ENCODE measurements around the gene BACE1-AS.

The BACE1-AS gene

DNA sequence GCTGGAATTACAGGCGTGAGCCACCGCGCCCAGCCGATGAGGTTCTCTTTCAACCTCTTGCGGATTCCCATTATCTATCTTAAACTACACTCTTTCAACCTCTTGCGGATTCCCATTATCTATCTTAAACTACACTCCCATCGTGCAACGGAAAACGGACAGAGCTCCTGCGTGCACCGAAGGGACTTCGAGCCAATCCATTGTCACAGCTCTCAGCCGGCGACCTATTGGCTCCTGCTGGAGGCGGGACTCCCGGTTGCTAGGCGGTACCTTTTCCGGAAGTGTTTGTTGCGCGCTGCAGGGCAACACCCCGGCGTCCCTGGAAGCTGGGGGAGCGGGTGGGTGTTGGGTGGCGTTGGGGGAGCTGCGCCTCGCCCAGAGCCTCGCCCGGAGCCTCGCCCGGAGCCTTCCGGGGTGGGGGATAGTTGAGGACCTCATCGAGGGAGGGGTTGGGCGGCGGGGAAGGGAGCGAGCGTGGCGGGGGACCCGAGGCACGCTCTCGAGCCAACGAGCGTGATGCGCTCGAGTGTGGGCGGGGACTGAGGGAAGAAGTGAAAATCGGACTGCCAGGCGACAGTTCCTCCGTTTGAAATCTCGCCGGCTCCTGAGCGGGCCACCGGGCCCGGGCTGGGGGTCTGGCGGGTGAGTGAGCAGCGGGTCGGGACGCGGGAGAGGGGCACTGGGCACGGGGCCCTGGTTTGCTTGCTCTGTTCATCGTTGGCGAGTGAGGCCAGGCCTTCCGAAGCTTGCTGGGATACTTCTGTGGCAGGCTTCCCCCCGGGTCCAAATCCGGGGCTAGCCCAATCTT, 36.6 kb downstream of the BACE1-AS start, which contains the start of gene CEP164:
CEP164 (plus strand) TSS at position 288 of the 808 bp plus-strand sequence. CDS start 10,733 bp downstream, outside the sequence.
- DNase-seq: peak; percentile 98

DNA sequence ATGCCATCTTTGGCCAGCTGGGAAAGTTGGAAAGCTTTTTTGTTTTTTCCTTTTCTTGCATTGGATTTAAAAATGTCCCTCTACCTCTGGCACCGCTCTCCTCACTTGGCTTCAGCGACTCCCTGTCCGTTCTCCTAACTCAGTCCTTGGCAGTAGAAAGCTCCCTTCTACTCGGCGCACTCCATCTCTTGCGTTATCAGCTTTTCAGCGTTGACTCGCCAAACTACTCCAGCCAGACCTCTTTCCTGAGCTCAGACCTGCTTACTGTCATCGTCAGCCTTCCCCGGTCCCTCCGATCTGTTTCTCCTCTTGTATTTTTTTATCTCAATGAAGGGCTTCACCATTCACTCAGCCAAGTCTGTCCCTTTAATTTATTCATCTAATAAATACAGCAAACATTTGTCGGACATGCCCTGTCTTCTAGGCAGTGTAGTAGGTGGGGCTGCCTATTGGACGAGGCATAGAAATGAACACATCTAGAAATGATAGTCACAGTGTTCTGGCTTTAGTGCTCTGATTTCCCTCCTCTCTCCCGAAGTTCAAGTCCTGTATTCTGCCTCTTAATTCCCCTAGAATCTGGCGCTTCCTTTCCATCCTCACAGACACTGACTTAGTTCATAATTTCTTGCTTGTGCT, 37.3 kb downstream of the BACE1-AS start:
- DNase-seq: no peak

DNA sequence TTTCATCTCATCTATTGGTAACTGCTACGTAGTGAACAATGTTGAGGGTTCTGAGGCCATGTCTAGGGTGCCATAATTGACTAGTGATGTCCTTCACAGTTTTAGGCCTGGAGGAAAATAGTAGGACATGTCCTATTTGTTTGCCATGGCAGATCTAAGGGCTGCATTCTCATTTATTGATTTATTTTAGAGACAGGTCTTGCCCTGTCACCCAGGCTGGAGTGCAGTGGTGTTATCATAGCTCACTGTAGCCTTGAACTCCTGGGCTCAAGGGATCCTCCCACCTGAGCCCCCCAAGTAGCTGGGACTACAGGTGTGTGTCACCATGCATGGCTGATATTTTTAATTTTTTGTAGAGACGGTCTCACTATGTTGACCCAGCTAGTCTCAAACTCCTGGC, 41.7 kb downstream of the BACE1-AS start:
- no peak for DNase-seq

DNA sequence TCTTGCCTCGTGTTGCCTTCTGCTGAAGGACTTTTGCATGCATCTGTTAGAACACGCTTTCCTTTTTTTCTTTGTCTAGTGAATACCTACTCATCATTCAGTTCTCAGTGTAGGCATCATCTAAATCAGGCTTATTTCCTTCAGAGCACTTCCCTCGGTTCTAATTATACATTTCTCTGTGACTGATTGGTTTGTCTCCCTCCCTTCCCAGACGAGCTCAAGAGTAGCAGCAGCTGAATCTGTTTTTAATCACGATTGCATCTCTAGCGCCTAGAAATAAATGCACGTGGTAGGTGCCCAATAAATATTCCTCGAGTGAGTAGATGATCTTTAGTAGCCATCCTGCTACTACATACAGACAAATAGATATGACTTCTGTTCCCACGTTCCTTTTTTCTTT, 42.8 kb downstream of the BACE1-AS start:
- DNase-seq: no peak

DNA sequence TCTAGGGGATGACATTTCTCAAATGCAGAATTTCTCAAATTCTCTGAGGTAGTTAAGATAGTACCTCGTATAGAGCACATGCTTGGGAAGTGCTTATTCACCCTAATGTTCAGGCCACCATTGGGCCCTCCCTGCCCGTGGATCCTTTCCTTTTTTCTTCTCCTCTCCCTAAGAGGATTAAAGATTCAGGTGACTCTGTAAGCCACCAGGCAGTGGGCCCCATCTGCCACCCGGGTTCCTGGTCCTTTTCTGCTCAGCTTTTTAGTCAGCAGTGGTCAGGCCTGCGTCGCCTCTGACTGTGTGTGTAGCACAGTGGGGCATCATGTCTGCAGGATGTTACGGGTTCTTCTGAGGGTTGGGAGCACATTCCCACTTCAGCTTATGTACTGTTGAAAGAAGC, 43.8 kb downstream of the BACE1-AS start:
- no peak for DNase-seq

DNA sequence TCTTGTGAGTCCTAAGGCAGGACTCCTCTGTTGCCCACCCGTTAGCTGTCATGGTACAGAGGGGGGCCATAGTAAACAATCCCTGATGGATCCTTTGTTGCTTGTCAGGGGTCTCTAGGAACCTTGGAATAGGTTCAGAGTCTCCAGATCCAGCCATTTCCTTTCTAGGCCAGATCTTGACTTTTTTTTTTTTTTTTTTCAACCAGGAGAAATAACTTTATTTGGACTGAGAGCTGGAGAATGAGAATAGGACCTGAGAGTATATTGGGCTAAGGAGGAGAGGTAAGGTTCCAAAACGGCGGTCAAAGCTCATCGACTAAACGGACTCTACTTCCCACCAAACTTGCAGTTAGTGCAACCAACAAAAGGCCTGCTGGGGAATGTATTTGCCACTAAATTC, 44.3 kb downstream of the BACE1-AS start:
- no peak for DNase-seq

DNA sequence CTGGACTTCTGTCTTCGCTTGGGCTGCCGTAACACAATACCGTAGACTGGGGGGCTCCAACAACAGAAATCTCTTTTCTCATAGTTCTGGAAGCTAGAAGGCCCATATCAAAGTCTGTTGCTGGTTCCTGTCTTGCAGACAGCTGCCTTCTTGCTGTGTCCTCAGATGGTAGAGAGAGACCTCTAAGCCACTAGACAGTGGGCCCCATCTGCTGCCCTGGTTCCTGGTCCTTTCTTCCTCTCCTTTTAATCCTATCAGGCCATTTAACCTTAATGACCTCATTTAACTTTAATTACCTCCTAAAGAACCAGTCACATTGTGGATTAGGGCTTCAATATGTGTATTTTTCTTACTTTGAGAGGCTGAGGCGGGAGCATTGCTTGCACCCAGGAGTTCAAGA, 45.9 kb downstream of the BACE1-AS start:
- no peak for DNase-seq

Data from femur (tissue), 1 donor.